Left cardiac atrium (tissue), 4 donors: ENCODE data around the gene BTBD17. TPM values are rescaled to one million over a fixed set of nuclear protein-coding genes. Genes with fewer than 3 reads are reported as not detected.

Experiments
- ATAC-seq, 2 donors: fragments of 200-7000 bp; cut with Tn5 transposase; one replicate each; pipeline ENCODE4 v1.9.1; 2020; ENCODE audit warnings: mild to moderate bottlenecking in 2 of 2, moderate library complexity in 2 of 2
- DNase-seq: peaks from one replicate; pipeline ENCODE4 v3.0.0-alpha.2; 2020
- intact Hi-C, 2 donors: fragments of 100-400 bp; cut with DNase I; formaldehyde crosslinking; loops; one replicate each; pipeline versions ENCODE4 v1.14.1 to v1.15.1; 2022 to 2023
- total RNA-seq, 2 donors: library from RNA; stranded (reverse); fragmentation: NEBNext Ultra II Directional; extraction: Animal tissue kit (Norgen Biotek cat#: 25700); gene quantifications; one replicate each; pipeline ENCODE4 v1.2.1, GENCODE V29; 2021
- donor health status: DM: no; HTN: yes; CAD: no.
- donor health status: DM: no; HTN: yes; CAD: no; lungs with severe emphysema.
- donor health status: DM: yes; HTN: yes; CAD: no.
- donor health status: Dilated cardiomyopathy.

BTBD17 gene
- total RNA-seq, 2 donors from 2014 or later = not detected

DNA sequence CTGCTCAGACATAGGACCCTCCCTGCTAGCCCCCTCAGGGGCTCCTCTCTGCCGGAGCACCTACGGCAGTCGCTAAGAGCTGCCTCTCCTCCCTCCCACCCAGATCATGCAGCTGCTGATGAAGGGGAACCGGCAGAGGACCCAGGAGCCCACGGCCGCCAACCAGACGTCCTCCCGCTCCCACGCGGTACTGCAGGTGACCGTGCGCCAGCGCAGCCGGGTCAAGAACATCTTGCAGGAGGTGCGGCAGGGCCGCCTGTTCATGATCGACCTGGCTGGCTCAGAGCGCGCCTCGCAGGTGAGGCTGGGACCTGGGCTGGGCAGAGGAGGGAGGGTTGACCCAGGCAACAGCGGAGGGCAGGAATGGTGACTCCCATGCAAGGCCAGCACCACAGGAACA is 17.0 kb downstream of the BTBD17 start:
- DNase-seq = no peak
- no peak for ATAC-seq
- intact Hi-C loops = no loop called here

DNA sequence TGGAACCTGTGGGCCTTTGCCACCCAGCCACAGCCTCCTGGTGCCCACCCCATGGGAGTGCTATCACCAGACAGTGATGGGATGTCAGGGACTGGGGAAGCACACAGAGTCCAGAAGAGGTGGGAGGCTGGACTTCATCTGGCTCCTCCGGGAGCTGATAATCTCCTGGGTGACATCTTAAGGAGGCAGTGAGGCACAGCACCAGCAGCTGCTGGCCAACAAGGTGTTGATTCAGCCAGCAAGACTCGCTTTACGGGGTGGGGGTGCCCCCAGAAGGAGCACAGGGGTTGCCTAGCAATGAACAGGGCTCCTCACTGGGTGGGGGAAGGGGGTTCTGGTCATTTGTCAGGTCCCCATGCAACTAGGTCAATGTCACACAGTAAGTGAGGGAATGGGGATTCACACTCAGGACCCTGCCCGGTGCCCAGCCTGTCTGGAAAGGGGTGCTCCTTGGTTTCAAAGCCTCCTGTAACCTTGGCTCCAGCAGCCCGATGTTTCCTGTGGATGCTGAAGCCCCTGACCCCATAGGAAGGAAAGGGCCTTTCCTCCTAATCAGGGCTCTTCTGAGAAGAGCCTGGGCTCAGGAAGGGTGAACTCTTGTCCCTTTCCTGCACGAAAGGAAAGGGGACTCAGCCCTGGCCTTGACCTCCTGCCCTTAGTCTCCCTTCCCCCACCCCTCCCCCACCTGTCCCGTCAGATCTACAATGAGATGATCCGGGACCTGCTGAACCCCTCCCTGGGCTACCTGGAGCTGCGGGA is 18.0 kb downstream of the BTBD17 start:
- ATAC-seq = no peak
- DNase-seq = no peak
- intact Hi-C loops = no loop called here

DNA sequence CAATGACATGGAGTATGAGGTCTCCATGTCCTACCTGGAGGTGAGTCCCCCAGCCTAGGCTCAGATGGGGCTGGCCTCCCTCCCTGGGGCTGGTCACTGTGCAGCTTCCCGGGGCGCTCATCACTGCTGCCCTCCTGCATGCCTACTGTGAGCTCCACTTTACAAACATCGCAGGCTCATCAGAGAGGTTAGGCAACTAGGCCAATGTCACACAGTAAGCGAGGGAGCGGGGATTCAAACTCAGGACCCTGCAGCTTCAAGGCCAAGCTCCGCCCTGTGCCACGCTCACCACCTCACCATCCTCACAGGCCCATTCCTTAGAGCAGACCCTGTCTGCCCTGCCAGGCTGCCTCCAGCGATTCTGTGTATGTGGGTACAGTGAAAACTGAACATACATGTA is 18.5 kb downstream of the BTBD17 start:
- intact Hi-C loops = no loop called here
- ATAC-seq = no peak
- no peak for DNase-seq

DNA sequence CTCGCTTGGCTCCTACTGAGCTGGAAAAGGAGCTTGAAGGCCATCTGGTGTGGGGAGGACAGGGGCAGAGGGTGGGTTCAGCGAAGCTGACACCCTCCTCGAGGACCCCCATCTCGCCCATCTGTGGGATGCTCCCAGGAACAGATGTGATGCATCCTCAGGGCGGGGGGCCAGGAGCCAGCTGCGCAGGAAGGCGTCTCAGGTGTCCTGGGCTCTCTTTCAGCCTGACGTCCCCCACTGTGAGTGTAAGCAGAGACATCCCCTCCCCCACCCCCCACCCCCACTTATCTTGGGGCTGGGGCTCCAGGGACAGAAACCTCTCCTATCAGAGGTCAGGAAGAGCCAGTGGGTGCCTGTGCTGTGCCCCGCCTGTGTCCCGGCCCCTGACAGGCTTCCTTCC is 19.4 kb downstream of the BTBD17 start:
- ATAC-seq (no peak), DNase-seq (no peak)
- intact Hi-C loops = no loop called here

DNA sequence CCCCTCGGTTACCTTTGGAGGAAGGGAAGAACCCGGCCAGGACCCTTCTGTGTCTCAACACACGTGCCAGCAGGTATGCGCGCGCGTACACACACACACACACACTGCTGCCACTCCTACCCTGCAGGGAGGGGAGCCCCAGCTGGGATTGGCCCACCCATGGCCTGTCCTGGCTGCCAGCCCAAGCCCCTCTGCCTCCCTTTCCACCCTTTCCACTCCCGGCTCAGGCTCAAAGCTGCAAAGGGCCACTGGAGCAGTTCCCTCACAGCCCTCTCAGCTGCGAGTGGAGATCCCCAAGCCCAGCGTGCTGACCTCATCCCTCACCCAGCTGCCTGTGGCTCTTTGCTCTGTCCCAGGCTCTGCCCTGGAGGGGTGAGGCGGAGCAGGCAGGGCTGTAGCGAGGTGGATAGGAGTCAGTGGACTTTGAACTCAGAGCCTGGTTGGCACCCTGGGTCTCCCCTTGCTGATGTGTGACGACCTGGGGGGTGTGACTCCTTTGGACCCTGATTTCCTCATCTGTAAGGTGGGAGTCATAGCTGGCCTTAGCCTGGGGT is 21.1 kb downstream of the BTBD17 start:
- ATAC-seq (no peak), DNase-seq (no peak)
- intact Hi-C loops = no loop called here

DNA sequence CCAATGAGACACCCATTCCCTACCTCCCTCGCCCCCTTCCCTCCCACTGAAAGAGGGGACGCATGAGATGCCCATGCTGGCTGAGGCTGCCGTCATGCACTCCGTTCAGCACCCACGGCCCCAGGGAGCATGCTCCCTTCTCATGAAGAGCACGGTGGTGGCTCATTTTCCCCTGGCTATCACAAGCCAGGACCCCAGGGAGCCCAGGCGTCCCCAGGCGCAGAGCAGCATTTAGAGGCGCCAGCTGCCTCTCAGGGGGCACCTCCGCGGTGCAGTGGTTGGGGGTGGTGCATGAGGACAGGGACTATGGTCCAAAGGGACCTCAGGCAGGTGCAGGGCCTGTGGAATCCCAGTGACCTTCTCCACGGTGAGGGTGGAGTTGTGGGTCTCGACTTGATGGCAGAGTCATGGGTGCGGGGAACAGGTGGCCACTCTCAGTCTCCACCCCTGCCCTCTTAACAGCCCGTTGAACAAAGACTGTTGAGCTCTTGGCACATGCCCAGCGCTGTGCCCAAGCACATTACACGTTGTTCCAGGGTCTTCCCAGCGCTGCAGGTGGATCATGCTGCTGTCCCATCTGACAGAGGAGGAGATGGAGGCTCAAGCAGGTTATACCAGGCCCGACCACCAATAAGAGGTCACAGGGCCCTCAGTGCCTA is 22.0 kb downstream of the BTBD17 start:
- intact Hi-C loops = no loop called here
- ATAC-seq (no peak), DNase-seq (no peak)

DNA sequence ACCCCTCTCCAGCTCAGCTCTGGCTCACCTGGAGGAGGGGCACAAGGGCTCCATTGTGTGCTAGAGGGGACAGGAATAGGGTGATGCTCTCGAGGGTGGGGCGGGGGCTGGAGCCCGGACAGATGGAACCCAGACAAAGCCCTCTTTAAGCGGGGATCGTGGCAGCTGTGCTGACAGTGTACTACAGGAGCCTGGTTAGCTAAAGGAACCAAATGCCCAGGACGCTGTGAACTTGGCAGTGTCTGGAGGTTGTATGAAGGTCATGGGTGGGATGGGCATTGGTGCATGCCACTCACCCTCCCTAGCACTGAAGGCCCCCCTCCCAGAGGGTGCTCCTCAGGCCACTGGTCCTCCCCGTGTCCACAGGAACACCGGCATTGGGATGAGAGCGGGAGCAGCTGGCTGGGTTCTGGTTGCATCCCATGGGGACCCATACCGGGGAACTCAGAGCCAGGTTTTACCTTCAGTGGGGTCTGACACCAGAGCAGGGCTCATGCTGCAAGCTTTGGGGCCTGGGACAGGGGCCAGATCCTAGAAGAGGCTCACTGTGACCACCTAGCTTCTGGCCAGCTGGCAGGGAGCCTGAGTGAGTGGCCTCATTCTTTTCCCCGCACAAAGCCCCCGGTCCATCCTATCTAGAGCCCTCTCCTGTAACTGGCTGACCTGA is 23.7 kb downstream of the BTBD17 start:
- no peak for DNase-seq
- ATAC-seq = peak in 1 of 2 donors; percentile 46
- intact Hi-C loops = no loop called here

DNA sequence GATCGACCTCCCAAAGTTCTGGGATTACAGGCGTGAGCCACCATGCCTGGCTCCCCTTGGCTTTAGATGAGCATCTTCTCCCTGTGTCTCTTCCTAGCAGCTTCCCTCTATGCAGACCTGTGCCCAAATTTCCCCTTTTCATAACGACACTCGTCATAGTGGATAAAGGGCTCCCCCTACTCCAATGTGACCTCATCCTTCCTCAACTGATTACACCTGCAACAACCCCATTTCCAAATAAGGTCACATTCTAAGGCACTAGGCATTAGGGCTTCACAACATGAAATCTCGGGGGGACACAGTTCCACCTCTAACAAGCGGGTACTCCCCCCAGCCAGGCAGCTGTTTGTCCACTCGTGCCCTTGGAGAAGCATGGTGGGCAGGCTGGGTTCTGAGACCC is 25.4 kb downstream of the BTBD17 start:
- intact Hi-C loops = no loop called here

DNA sequence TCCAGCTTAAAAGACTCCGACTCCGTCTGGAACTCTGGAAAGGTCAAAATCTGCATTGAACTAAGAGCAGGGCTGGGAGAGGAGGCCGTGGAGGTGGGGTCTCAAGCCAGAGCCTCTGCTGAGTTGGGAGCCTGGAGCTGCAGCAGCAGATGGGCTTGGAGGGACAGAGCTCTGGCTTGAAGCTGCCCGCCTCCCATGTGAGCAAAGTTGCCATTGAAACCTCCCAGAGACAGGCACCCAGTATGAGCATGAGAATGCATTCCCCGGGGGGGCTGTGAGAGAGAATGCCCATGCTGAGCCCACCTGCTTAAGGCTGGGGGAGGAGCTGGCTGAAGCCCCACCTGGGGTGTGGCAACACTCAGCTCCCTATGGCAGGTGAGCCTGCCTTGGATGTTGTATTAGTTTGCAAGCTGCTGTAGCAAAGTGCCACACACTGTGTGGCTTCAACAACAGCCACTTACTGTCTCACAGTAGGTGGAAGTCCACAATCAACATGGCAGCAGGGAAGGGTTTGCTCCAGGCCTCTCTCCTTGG is 26.1 kb downstream of the BTBD17 start:
- ATAC-seq (no peak), DNase-seq (no peak)
- intact Hi-C loops = no loop called here

More for the DNA sequence above, 25.4 kb downstream of the BTBD17 start:
- ATAC-seq (no peak), DNase-seq (no peak)

DNA sequence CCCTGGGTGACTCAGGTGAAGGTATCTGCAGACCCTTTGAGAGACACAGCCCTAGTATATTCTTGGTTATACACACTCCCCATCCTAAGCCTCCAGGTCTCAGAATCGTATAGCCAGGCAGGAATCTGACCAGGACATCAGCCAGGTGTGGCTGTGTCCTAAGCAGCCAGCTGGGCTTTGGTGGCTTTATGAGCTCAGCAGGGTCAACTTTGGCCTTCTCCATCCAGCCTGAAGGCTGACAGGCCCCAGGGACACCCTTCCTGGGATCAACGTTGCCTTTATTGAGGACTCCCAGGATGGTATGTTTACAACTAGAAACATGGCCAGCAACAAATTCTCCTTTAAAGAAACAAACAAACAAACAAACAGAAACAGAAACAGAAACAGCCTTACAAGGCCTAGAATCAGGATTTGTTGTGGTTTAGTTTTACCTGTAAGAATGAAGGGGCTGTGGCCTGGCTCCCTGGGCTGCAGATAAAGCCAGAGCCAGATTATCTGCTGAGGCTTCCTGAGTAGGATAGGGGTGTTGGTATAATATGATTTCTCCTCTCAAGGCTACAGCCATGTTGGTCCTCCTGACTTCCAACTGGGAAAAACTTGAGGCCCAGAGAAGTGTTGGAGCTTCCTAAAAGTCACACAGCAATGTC is 27.2 kb downstream of the BTBD17 start:
- intact Hi-C loops = no loop called here
- DNase-seq (no peak), ATAC-seq (no peak)

DNA sequence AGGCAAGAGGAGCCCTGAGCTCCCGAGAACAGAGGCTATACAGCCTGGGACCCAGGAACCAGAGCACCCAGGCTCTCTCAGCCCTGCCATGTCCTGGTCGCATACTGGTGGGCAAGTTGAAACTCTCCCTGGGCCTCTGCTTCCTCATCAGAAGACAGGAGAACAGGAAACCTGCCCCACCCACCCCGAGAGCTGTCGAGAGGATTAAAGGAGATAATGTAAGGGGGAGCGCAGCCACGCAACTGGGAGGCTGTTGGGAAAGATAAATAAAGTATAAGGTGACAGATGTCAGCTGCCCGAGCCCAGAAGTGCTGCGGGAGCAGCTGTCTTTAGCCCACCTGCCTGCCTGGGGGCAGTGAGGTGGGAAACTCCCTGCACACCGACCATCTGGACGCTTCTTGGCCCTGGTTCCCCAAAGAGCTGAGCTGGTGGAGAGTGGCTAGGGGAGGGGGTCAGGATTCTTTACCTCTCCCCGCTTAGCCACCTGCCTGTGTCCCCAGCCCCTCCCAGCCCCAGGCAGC is 28.8 kb downstream of the BTBD17 start:
- ATAC-seq (no peak), DNase-seq (no peak)
- intact Hi-C loops = no loop called here

DNA sequence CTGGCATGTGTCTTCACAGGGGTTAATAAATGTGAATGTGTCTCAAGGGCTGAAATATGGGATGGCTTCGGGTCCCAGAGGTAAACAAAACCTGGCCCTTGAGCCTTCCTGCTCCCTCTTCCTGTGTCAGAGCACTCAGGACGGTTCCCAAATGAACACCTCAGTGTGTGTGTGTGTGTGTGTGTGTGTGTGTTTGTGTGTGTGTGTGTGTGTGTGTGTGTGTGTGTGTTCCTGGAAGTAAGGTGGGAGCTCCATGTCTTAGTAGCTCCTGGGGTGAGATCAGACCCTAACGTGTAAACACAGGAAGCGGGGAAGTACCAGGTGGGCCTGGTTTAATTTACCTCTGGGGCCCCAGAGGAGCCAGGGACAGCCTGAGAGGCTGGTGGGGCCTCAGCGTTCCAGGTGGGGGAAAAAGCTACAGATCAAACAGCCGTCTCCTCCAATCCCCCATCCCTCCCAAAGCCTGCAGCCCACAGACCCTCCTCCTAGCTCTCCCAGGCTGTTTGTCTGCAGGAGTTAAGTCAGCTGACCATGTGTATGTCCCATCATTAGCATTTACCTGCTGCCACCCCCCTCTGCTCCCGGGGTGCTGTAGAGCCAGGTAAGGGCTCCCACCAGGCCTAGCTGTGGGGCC is 29.5 kb downstream of the BTBD17 start:
- ATAC-seq = no peak
- intact Hi-C loops = no loop called here
- DNase-seq = no peak

DNA sequence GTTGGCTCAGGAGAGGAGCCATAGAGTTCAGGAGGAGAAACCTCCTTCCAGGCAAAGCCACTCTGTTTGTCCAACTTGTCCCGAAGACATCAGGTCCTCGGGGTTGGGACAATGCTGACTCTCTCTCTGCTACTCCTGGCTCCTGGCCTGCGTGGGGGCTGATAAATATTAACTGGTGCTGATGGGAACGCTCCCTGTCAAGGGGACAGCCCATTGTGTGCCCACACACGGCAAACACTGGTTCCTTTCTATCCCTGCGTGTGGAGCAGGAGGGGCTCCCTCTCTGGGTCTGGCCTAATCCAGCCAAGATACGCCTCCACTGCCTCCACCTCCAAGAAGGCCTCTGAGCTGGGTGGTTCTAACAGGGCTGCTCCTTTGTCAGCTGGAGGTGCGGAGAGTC is 31.2 kb downstream of the BTBD17 start:
- no peak for ATAC-seq
- intact Hi-C loops = no loop called here
- DNase-seq = no peak

DNA sequence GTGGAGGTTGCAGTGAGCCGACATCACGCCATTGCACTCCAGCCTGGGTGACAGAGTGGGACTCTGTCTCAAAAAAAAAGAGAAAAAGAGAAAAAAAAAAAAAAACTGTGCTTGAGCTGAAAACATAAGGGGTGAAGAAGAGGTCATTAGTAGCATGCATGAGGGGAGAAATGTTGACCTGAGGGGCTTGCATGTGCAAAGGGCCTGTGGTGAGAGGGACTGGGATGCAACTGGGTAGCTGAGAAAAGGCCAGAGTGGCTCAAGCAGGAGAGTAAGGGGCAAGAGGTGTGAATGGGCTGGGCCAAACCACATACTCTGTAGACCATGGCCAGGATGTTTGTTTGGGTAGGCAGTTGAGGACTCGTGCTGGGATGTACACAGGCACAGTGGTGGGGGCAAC is 32.3 kb downstream of the BTBD17 start:
- DNase-seq (no peak), ATAC-seq (no peak)
- intact Hi-C loops = no loop called here

DNA sequence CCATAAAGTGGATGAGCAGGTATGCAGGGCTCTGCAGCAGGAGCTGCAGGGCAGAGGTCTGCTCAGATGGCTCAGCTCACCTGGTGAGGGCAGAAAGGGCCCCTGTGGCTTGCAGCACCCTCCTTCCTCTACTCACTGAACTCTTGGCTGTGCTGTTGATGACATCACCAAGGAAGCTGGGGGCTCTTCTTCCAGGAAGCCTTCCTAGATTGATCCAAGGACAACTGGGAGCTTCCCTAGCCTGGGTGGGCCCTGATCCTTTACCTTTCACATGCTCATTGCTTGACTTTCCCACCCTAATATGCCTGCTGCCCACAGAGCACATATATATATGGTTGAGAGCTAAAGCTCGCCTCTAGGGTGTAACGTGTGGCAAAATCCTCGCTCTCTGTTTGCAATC is 33.2 kb downstream of the BTBD17 start:
- no peak for DNase-seq
- intact Hi-C loops = no loop called here
- ATAC-seq = no peak

DNA sequence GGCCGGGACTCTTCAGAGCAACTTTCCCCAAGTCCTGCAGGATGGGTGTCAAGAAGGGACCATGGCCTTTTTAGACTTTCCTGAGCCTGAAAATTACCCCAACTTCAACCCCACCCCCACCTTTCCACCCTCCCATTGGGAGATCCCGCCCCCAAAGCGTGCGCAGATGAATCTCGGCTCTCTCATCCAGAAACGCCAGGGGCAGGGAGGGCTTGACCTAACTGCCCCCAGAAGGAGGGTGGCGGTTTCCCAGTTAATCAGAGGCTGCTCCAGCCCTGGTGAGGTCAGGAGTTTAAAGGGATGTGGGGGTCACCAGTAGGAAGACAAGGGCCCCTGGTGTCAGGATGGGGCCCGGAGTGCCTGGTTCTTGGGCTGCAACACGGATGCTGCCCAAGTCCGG is 35.2 kb downstream of the BTBD17 start:
- DNase-seq (no peak), ATAC-seq (no peak)
- intact Hi-C loops = no loop called here

DNA sequence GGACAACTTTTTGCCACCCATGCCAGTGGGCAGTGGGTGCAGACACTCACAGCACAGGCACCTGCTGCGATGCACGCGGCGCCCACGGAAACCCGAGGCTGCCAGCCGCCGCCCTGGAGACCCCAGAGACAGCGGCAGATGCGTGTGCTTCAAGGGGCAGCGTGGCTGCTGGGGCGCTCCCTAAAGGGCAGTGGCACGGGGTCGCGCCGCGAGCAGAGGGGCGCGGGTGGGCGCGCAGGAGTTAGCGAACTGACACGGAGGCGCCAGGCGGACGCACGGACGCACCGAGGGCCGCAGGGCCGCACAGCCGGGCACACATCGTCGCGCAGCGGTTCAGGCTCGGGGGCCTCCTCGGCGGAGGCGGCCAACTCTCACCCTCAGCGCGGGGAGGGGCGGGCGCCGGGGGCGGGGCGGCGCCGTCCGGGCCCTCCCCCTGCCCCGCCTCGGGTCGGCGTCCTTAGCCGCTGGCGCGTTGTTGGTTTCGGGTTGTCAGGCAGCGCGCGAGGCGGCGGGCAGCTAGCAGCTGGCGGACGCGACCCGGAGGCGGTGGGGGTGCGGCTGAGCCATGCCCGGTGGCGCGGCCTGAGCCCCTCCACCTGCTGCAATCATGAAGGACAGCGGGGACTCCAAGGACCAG is 35.8 kb downstream of the BTBD17 start, which contains the start of gene KIF19:
Gene KIF19 (plus strand): TSS at position 484 of the 637 bp plus-strand sequence. CDS start 124 bp downstream, at position 608.
- intact Hi-C loops = no loop called here
- DNase-seq (peak; percentile 69), ATAC-seq (peak; percentile 84 to 94)

DNA sequence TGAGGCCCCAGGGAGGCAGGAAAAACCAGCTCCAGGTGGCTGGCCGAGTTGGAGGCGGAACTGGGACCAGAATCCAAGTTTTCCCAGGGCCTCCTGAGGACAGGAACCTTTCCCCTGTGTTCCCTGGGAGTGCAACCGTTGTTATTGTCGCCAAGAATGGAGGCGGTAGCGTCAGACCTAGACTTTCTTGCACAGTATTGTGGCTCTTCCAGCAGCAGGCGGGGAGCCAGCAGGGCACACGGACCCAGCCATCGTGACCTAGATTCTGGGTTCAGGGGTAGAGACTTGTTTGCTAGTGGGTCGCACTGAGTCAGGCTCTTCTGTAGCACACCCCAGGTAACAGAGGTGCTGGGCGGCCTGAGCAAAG is 36.3 kb downstream of the BTBD17 start:
- ATAC-seq (peak; percentile 33 to 70), DNase-seq (no peak)
- intact Hi-C loops = no loop called here
